HEK293 (cell line): ENCODE data around the gene ATOH8.
A peak's percentile ranks its signal among the peaks of the same experiment; 100 is the strongest.

ENCODE experiments used
- IKZF3 ChIP-seq: fragments of 450-650 bp; IDR thresholded peaks from 2 replicates; pipeline ENCODE4 v1.5.0; 2018; ENCODE audit warnings: missing biosample characterization, mild to moderate bottlenecking, missing genetic modification characterization, moderate library complexity
- KLF10 ChIP-seq: fragments of 450-650 bp; IDR thresholded peaks from 2 replicates; pipeline ENCODE4 v1.5.1; 2018; ENCODE audit warnings: missing biosample characterization, mild to moderate bottlenecking, missing genetic modification characterization
- RBAK ChIP-seq: fragments of 450-650 bp; formaldehyde crosslinking; IDR thresholded peaks from 2 replicates; pipeline ENCODE4 v1.5.1; 2016; ENCODE audit warnings: missing biosample characterization, missing genetic modification characterization
- SALL2 ChIP-seq: fragments of 450-650 bp; formaldehyde crosslinking; IDR thresholded peaks from 2 replicates; pipeline ENCODE4 v1.5.0; 2017; ENCODE audit warnings: missing biosample characterization, mild to moderate bottlenecking, missing genetic modification characterization, borderline replicate concordance
- SP3 ChIP-seq: fragments of 450-650 bp; formaldehyde crosslinking; IDR thresholded peaks from 2 replicates; pipeline ENCODE4 v1.5.1; 2016; ENCODE audit warnings: missing biosample characterization, missing genetic modification characterization
- WT1 ChIP-seq: fragments of 450-650 bp; formaldehyde crosslinking; IDR thresholded peaks from 2 replicates; pipeline ENCODE4 v1.5.1; 2016; ENCODE audit warnings: missing biosample characterization, missing genetic modification characterization
- ZBTB17 ChIP-seq: fragments of 450-650 bp; formaldehyde crosslinking; IDR thresholded peaks from 2 replicates; pipeline ENCODE4 v1.5.1; 2016; ENCODE audit warnings: missing biosample characterization, missing genetic modification characterization
- ZNF157 ChIP-seq: fragments of 450-650 bp; formaldehyde crosslinking; IDR thresholded peaks from 2 replicates; pipeline ENCODE4 v1.5.1; 2016; ENCODE audit warnings: missing biosample characterization, missing genetic modification characterization
- ZNF221 ChIP-seq: fragments of 450-650 bp; formaldehyde crosslinking; IDR thresholded peaks from 2 replicates; pipeline ENCODE4 v1.5.1; 2017; ENCODE audit warnings: missing biosample characterization, missing genetic modification characterization, borderline replicate concordance
- ZNF324 ChIP-seq: fragments of 450-650 bp; formaldehyde crosslinking; IDR thresholded peaks from 2 replicates; pipeline ENCODE4 v1.5.1; 2016; ENCODE audit warnings: missing biosample characterization, missing genetic modification characterization
- ZNF335 ChIP-seq: fragments of 450-650 bp; formaldehyde crosslinking; conservative IDR thresholded peaks from 2 replicates; pipeline ENCODE4 v1.5.1; 2016; ENCODE audit warnings: missing biosample characterization, missing genetic modification characterization
- ZNF350 ChIP-seq: fragments of 450-650 bp; formaldehyde crosslinking; IDR thresholded peaks from 2 replicates; pipeline ENCODE4 v1.5.0; 2017; ENCODE audit warnings: missing biosample characterization, mild to moderate bottlenecking, missing genetic modification characterization
- ZNF529 ChIP-seq: fragments of 450-650 bp; formaldehyde crosslinking; IDR thresholded peaks from 2 replicates; pipeline ENCODE4 v1.5.1; 2017; ENCODE audit warnings: missing genetic modification characterization, missing biosample characterization; ENCODE audit not compliant: insufficient replicate concordance
- ZNF544 ChIP-seq: fragments of 450-650 bp; formaldehyde crosslinking; IDR thresholded peaks from 2 replicates; pipeline ENCODE4 v1.5.0; 2017; ENCODE audit warnings: missing biosample characterization, missing genetic modification characterization
- ZNF624 ChIP-seq: fragments of 450-650 bp; formaldehyde crosslinking; IDR thresholded peaks from 2 replicates; pipeline ENCODE4 v1.5.1; 2017; ENCODE audit warnings: missing biosample characterization, missing genetic modification characterization
- ZNF792 ChIP-seq: fragments of 450-650 bp; formaldehyde crosslinking; IDR thresholded peaks from 2 replicates; pipeline ENCODE4 v1.5.1; 2016; ENCODE audit warnings: missing biosample characterization, missing genetic modification characterization
- ZNF843 ChIP-seq: fragments of 450-650 bp; formaldehyde crosslinking; IDR thresholded peaks from 2 replicates; pipeline ENCODE4 v1.5.1; 2016; ENCODE audit warnings: missing biosample characterization, missing genetic modification characterization
- ZSCAN16 ChIP-seq: fragments of 450-650 bp; formaldehyde crosslinking; IDR thresholded peaks from 2 replicates; pipeline ENCODE4 v1.5.1; 2016; ENCODE audit warnings: missing biosample characterization, missing genetic modification characterization
- ZSCAN23 ChIP-seq: fragments of 450-650 bp; formaldehyde crosslinking; IDR thresholded peaks from 2 replicates; pipeline ENCODE4 v1.5.1; 2016; ENCODE audit warnings: missing biosample characterization, missing genetic modification characterization
- TF ChIP-seq, protein P1 (sequence below): fragments of 450-650 bp; formaldehyde crosslinking; IDR thresholded peaks from 2 replicates; pipeline ENCODE4 v1.5.1; 2016; ENCODE audit warnings: missing biosample characterization, missing genetic modification characterization
- TF ChIP-seq, protein P2 (sequence below): fragments of 450-650 bp; formaldehyde crosslinking; IDR thresholded peaks from 2 replicates; pipeline ENCODE4 v1.5.1; 2016; ENCODE audit warnings: missing biosample characterization, missing genetic modification characterization
- TF ChIP-seq, protein P3 (sequence below): fragments of 450-650 bp; formaldehyde crosslinking; IDR thresholded peaks from 2 replicates; pipeline ENCODE4 v1.5.1; 2017; ENCODE audit warnings: missing biosample characterization, missing genetic modification characterization
- TF ChIP-seq, protein P4 (sequence below): fragments of 450-650 bp; formaldehyde crosslinking; IDR thresholded peaks from 2 replicates; pipeline ENCODE4 v1.5.1; 2016; ENCODE audit warnings: missing biosample characterization, missing genetic modification characterization, borderline replicate concordance

The ATOH8 gene

DNA sequence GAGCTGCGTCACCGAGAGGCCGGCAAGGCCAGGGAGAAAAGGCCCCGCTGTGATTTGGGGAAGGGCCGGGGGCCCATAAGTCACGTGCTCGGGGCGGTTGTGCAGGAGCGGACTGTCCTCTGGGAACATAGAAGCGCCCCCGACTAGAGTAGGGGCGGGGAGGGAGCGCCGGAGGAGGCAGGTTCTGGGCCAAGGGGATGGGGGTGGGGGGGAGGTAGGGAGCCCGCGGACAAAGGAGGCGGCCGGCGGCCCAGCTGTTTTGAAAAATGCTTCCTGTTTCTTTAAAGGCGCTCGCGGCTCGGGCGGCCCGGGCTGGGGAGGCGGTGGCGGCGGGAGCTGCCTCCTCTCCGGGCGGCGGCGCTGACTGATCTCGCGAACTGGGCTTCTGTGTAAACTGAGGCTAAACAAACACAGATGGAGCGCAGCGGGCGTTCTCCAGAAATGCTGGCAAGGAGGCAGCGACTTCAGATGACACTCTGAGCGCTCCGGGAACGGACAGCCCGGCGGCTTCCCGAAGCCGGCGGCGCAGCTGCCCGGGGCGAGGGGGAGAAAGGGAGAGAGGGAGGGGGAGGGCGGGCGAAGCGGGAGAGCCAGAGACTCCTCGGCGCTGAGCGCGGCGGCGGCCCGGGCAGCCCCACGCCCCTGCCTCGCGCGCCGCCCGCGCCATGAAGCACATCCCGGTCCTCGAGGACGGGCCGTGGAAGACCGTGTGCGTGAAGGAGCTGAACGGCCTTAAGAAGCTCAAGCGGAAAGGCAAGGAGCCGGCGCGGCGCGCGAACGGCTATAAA, at the start of gene ATOH8 (continued):
- TF ChIP-seq, protein P1, sequence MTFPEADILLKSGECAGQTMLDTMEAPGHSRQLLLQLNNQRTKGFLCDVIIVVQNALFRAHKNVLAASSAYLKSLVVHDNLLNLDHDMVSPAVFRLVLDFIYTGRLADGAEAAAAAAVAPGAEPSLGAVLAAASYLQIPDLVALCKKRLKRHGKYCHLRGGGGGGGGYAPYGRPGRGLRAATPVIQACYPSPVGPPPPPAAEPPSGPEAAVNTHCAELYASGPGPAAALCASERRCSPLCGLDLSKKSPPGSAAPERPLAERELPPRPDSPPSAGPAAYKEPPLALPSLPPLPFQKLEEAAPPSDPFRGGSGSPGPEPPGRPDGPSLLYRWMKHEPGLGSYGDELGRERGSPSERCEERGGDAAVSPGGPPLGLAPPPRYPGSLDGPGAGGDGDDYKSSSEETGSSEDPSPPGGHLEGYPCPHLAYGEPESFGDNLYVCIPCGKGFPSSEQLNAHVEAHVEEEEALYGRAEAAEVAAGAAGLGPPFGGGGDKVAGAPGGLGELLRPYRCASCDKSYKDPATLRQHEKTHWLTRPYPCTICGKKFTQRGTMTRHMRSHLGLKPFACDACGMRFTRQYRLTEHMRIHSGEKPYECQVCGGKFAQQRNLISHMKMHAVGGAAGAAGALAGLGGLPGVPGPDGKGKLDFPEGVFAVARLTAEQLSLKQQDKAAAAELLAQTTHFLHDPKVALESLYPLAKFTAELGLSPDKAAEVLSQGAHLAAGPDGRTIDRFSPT = no peak
- TF ChIP-seq ZSCAN16 (tag by site-specific recombination) = no peak
- TF ChIP-seq, protein P2, sequence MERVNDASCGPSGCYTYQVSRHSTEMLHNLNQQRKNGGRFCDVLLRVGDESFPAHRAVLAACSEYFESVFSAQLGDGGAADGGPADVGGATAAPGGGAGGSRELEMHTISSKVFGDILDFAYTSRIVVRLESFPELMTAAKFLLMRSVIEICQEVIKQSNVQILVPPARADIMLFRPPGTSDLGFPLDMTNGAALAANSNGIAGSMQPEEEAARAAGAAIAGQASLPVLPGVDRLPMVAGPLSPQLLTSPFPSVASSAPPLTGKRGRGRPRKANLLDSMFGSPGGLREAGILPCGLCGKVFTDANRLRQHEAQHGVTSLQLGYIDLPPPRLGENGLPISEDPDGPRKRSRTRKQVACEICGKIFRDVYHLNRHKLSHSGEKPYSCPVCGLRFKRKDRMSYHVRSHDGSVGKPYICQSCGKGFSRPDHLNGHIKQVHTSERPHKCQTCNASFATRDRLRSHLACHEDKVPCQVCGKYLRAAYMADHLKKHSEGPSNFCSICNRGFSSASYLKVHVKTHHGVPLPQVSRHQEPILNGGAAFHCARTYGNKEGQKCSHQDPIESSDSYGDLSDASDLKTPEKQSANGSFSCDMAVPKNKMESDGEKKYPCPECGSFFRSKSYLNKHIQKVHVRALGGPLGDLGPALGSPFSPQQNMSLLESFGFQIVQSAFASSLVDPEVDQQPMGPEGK (tag by site-specific recombination) = peak; percentile 36; the same call in 1 of the 2 replicates
- no peak for TF ChIP-seq ZNF221
- no peak for TF ChIP-seq ZNF544 (tag by site-specific recombination)
- no peak for TF ChIP-seq ZNF350 (tag by site-specific recombination)
- no peak for TF ChIP-seq ZNF157 (tag by site-specific recombination)
- peak; percentile 11; the same call in 1 of the 2 replicates for TF ChIP-seq IKZF3 (tag by site-specific recombination)
- TF ChIP-seq ZNF624 (tag by site-specific recombination) = no peak
- no peak for TF ChIP-seq KLF10 (tag by site-specific recombination)
- TF ChIP-seq RBAK (tag by site-specific recombination) = no peak
- TF ChIP-seq SP3 (tag by site-specific recombination) = 0 out of 2 replicates have a peak, but pooled peaks have one; percentile 22
- TF ChIP-seq, protein P3, sequence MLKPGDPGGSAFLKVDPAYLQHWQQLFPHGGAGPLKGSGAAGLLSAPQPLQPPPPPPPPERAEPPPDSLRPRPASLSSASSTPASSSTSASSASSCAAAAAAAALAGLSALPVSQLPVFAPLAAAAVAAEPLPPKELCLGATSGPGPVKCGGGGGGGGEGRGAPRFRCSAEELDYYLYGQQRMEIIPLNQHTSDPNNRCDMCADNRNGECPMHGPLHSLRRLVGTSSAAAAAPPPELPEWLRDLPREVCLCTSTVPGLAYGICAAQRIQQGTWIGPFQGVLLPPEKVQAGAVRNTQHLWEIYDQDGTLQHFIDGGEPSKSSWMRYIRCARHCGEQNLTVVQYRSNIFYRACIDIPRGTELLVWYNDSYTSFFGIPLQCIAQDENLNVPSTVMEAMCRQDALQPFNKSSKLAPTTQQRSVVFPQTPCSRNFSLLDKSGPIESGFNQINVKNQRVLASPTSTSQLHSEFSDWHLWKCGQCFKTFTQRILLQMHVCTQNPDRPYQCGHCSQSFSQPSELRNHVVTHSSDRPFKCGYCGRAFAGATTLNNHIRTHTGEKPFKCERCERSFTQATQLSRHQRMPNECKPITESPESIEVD (tag by site-specific recombination) = no peak
- TF ChIP-seq WT1 (tag by site-specific recombination) = 0 out of 2 replicates have a peak, but pooled peaks have one; percentile 34
- no peak for TF ChIP-seq ZNF792 (tag by site-specific recombination)
- TF ChIP-seq SALL2 (tag by site-specific recombination) = no peak
- TF ChIP-seq, protein P4, sequence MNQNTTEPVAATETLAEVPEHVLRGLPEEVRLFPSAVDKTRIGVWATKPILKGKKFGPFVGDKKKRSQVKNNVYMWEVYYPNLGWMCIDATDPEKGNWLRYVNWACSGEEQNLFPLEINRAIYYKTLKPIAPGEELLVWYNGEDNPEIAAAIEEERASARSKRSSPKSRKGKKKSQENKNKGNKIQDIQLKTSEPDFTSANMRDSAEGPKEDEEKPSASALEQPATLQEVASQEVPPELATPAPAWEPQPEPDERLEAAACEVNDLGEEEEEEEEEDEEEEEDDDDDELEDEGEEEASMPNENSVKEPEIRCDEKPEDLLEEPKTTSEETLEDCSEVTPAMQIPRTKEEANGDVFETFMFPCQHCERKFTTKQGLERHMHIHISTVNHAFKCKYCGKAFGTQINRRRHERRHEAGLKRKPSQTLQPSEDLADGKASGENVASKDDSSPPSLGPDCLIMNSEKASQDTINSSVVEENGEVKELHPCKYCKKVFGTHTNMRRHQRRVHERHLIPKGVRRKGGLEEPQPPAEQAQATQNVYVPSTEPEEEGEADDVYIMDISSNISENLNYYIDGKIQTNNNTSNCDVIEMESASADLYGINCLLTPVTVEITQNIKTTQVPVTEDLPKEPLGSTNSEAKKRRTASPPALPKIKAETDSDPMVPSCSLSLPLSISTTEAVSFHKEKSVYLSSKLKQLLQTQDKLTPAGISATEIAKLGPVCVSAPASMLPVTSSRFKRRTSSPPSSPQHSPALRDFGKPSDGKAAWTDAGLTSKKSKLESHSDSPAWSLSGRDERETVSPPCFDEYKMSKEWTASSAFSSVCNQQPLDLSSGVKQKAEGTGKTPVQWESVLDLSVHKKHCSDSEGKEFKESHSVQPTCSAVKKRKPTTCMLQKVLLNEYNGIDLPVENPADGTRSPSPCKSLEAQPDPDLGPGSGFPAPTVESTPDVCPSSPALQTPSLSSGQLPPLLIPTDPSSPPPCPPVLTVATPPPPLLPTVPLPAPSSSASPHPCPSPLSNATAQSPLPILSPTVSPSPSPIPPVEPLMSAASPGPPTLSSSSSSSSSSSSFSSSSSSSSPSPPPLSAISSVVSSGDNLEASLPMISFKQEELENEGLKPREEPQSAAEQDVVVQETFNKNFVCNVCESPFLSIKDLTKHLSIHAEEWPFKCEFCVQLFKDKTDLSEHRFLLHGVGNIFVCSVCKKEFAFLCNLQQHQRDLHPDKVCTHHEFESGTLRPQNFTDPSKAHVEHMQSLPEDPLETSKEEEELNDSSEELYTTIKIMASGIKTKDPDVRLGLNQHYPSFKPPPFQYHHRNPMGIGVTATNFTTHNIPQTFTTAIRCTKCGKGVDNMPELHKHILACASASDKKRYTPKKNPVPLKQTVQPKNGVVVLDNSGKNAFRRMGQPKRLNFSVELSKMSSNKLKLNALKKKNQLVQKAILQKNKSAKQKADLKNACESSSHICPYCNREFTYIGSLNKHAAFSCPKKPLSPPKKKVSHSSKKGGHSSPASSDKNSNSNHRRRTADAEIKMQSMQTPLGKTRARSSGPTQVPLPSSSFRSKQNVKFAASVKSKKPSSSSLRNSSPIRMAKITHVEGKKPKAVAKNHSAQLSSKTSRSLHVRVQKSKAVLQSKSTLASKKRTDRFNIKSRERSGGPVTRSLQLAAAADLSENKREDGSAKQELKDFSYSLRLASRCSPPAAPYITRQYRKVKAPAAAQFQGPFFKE (tag by site-specific recombination) = no peak
- no peak for TF ChIP-seq ZNF843 (tag by site-specific recombination)
- no peak for TF ChIP-seq ZNF529 (tag by site-specific recombination)
- peak; percentile 60 for TF ChIP-seq ZNF335 (tag by site-specific recombination)
- TF ChIP-seq ZSCAN23 = no peak
- TF ChIP-seq ZNF324 (tag by site-specific recombination) = no peak
- TF ChIP-seq ZBTB17 (tag by site-specific recombination) = no peak
